HL-60 (cell line): ENCODE results near the gene MAN2A2.

ENCODE experiments used
- DNase-seq, 2 experiments: peaks; one replicate each; pipeline ENCODE4 v3.0.0-alpha.2; 2010 to 2020; ENCODE audit warnings: low read depth in 1 of 2, low spot score in 1 of 2
- H3K27ac ChIP-seq: fragments of 250-450 bp; sonication (Bioruptor Pico); replicated peaks from 2 replicates; pipeline ENCODE4 v1.5.1; 2020; ENCODE audit warnings: mild to moderate bottlenecking, moderate library complexity
- H3K27me3 ChIP-seq: fragments of 250-450 bp; sonication (Bioruptor Pico); 2 replicates; pipeline ENCODE4 v1.5.1; 2021; ENCODE audit warnings: mild to moderate bottlenecking, moderate library complexity; ENCODE audit not compliant: insufficient read depth, poor library complexity, severe bottlenecking
- H3K4me3 ChIP-seq: replicated peaks from 2 replicates; pipeline ENCODE4 v1.5.1; 2011; ENCODE audit warnings: mild to moderate bottlenecking, control low read depth, low read length; ENCODE audit not compliant: insufficient read depth
- CTCF ChIP-seq: IDR thresholded peaks from one replicate; pipeline ENCODE4 v1.5.1; 2011; ENCODE audit warnings: low read length, control low read depth, inconsistent platforms; ENCODE audit not compliant: insufficient read depth
- GABPA ChIP-seq: IDR thresholded peaks from 2 replicates; pipeline ENCODE4 v1.6.1; 2012; ENCODE audit warnings: low read depth
- POLR2AphosphoS5 ChIP-seq: IDR thresholded peaks from 2 replicates; pipeline ENCODE4 v1.6.1; 2012; ENCODE audit warnings: low read depth
- REST ChIP-seq: IDR thresholded peaks from 2 replicates; pipeline ENCODE4 v1.6.1; 2012; ENCODE audit warnings: low read depth; ENCODE audit not compliant: insufficient replicate concordance
- SPI1 ChIP-seq: IDR thresholded peaks from 2 replicates; pipeline ENCODE4 v1.6.1; 2012; ENCODE audit warnings: low read depth, mild to moderate bottlenecking, borderline replicate concordance

The MAN2A2 gene

GRCh38 chr15:90881181-90881977 lies 21.7 kb upstream of the MAN2A2 start:
- Histone ChIP-seq H3K4me3 (no peak overlapping the region), H3K27ac (no peak overlapping the region), H3K27me3 (no peaks in the 10 kb centered on the region)
- DNase-seq: no peak
- TF ChIP-seq CTCF (no peak), REST (no peak), GABPA (no peak), POLR2AphosphoS5 (no peak), SPI1 (no peak)

- Histone ChIP-seq H3K27ac (no peak overlapping the region), H3K4me3 (no peak overlapping the region), H3K27me3 (no peaks in the 10 kb centered on the region)
- no peak for TF ChIP-seq GABPA
- no peak for TF ChIP-seq REST
- no peak for TF ChIP-seq SPI1
- no peak for TF ChIP-seq POLR2AphosphoS5
- TF ChIP-seq CTCF: no peak
- no peak for DNase-seq
Measured at GRCh38 chr15:90881978-90882721, 21.0 kb upstream of the MAN2A2 start.

GRCh38 chr15:90882781-90883525 lies 20.1 kb upstream of the MAN2A2 start:
- H3K27me3 ChIP-seq: no peaks in the 10 kb centered on the region
- no peak for DNase-seq
- H3K27ac ChIP-seq: peak overlapping the region; percentile 94
- no peak for TF ChIP-seq GABPA
- no peak for TF ChIP-seq SPI1
- no peak for TF ChIP-seq REST
- no peak for TF ChIP-seq CTCF
- TF ChIP-seq POLR2AphosphoS5: no peak
- no peak overlapping the region for H3K4me3 ChIP-seq
